ENCODE results near the gene NUP188. TPM values are rescaled to one million over a fixed set of nuclear protein-coding genes. Genes with fewer than 3 reads are reported as not detected.

The NUP188 gene
- total and polyA plus RNA-seq, 2 donors (not counting 3 experiments of a cell fraction or from before 2014, with no cell fraction given) = 62.7 to 66.2 TPM

- intact Hi-C loops (cut with micrococcal nuclease) = no loop called here
Observed at GRCh38 chr9:128986671-128987070, 39.2 kb downstream of the NUP188 start.

More at GRCh38 chr9:128986671-128987070, 39.2 kb downstream of the NUP188 start:
- Histone ChIP-seq H3K9me3 (replicated peaks; ENCODE audit: control insufficient read depth, insufficient read depth, low read length) (no peaks in the 10 kb centered on the region), H3K4me3 (replicated peaks in 1 of 3; ENCODE audit: insufficient read depth in 1 of 3, low read depth in 1 of 3, low read length in 3 of 3) (no peak overlapping the region), H3K4me1 (ENCODE audit: control insufficient read depth, extremely low read depth, insufficient read depth, low read length) (no peaks in the 10 kb centered on the region), H3K27me3 (ENCODE audit: control insufficient read depth in 2 of 2, insufficient read depth in 2 of 2, low read length in 2 of 2) (no peaks in the 10 kb centered on the region), H3K27ac (ENCODE audit: insufficient read depth, low read depth, low read length) (no peak overlapping the region), H3K36me3 (ENCODE audit: control insufficient read depth in 2 of 2, extremely low read depth in 1 of 2, insufficient read depth in 2 of 2, low read length in 2 of 2) (peaks cover 27 to 31% of the 10 kb centered on the region in 2 experiments), H3K4me2 (ENCODE audit: insufficient read depth, low read length) (no peak overlapping the region), H2AFZ (ENCODE audit: low read depth, low read length) (no peak overlapping the region), H4K20me1 (replicated peaks; ENCODE audit: control insufficient read depth, extremely low read depth, insufficient read depth, low read length) (no peaks in the 10 kb centered on the region), H3K79me2 (ENCODE audit: control insufficient read depth, insufficient read depth, low read length) (no peaks in the 10 kb centered on the region), H3K9ac (replicated peaks; ENCODE audit: extremely low read depth, insufficient read depth, low read length) (no peak overlapping the region), H3K9me1 (replicated peaks; ENCODE audit: control insufficient read depth, extremely low read depth, insufficient read depth, low read length) (no peaks in the 10 kb centered on the region)
- no peak for FAIRE-seq
- ChIA-PET CTCF (interaction anchor here (0.7 to 1.1 kb wide), 2 partner anchors 19 to 169 kb away, joined by 3 read pairs; partner anchors contain the start of gene ENDOG), POLR2A (no interaction called here)
- BruUV-seq (replicated peaks) = no TSS peak
- TF ChIP-seq, protein P1, sequence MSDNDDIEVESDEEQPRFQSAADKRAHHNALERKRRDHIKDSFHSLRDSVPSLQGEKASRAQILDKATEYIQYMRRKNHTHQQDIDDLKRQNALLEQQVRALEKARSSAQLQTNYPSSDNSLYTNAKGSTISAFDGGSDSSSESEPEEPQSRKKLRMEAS (IDR thresholded peaks at IDR 0.05; ENCODE audit: insufficient read depth, insufficient read length) = no peak
- no peak for TF ChIP-seq FOS (IDR thresholded peaks at IDR 0.05; ENCODE audit: borderline replicate concordance, insufficient read depth, low read length)
- TF ChIP-seq MYC (IDR thresholded peaks at IDR 0.05; ENCODE audit: low read depth, low read length) = no peak
- no peak for TF ChIP-seq POLR2A (IDR thresholded peaks at IDR 0.05; ENCODE audit: low read depth, low read length)
- no peak for TF ChIP-seq CTCF (IDR thresholded peaks at IDR 0.05; ENCODE audit: extremely low read depth in 1 of 2, insufficient read depth in 1 of 2, low read depth in 1 of 2, low read length in 2 of 2)
- TF ChIP-seq GATA2 (IDR thresholded peaks at IDR 0.05; ENCODE audit: insufficient read depth, insufficient read length, low read depth, low read length) = no peak
- no peak for TF ChIP-seq JUN (IDR thresholded peaks at IDR 0.05; ENCODE audit: borderline replicate concordance, insufficient read depth, insufficient read length, low read depth)
- no peak for TF ChIP-seq EZH2 (IDR thresholded peaks at IDR 0.05; ENCODE audit: borderline replicate concordance, low read depth, low read length, severe bottlenecking)
- no peak for TF ChIP-seq POLR2AphosphoS5 (IDR thresholded peaks at IDR 0.05; ENCODE audit: insufficient read depth, low read depth, low read length)
- dilution Hi-C loops (cut with MboI; ENCODE audit: extremely low pct_ligation_motif_present, low sequenced_read_pairs) = no loop called here
- no peak for DNase-seq (ENCODE audit: low read depth, low spot score)

Measured in endothelial cell of umbilical vein (primary cell).